Nucleus accumbens (tissue), 56 donors: Measurements from ENCODE around the gene EPG5.
"Not testable (repeated sequence)": the region's sequence is repeated elsewhere in the genome, so short reads cannot be mapped to it uniquely, and the experiment has no call there.

ENCODE experiments used
- DNase-seq, 56 donors: peaks; one replicate each; lab custom pipeline; 2025; lab: John Stamatoyannopoulos, UW

Gene EPG5

GRCh38 chr18:45876161-45876560, 91.0 kb downstream of the EPG5 start:
- DNase-seq, result no peak

GRCh38 chr18:45874491-45875184, 92.5 kb downstream of the EPG5 start:
- DNase-seq, result no peak

GRCh38 chr18:45871431-45872084, 95.6 kb downstream of the EPG5 start:
- no peak for DNase-seq

- DNase-seq, result no peak
Measured at GRCh38 chr18:45870419-45870818, 96.7 kb downstream of the EPG5 start.

GRCh38 chr18:45865466-45865865, 101.7 kb downstream of the EPG5 start:
- DNase-seq, result no peak

GRCh38 chr18:45864081-45864480, 103.0 kb downstream of the EPG5 start:
- DNase-seq, result no peak

- DNase-seq, result no peak
Measured at GRCh38 chr18:45863469-45863868, 103.7 kb downstream of the EPG5 start.

GRCh38 chr18:45861926-45862325, 105.2 kb downstream of the EPG5 start:
- DNase-seq, result no peak

GRCh38 chr18:45860971-45861370, 106.2 kb downstream of the EPG5 start:
- no peak for DNase-seq

GRCh38 chr18:45860492-45860891, 106.6 kb downstream of the EPG5 start:
- no peak for DNase-seq

GRCh38 chr18:45859334-45859733, 107.8 kb downstream of the EPG5 start:
- no peak for DNase-seq

- DNase-seq, result no peak
Measured at GRCh38 chr18:45856531-45856930, 110.6 kb downstream of the EPG5 start.

- DNase-seq, result no peak
Measured at GRCh38 chr18:45854036-45854586, 113.0 kb downstream of the EPG5 start.

- no peak for DNase-seq
Measured at GRCh38 chr18:45852631-45853030, 114.5 kb downstream of the EPG5 start.

- DNase-seq, result no peak
Measured at GRCh38 chr18:45851161-45851925, 115.8 kb downstream of the EPG5 start.

GRCh38 chr18:45850021-45850420, 117.1 kb downstream of the EPG5 start:
- no peak for DNase-seq

- no peak for DNase-seq
Measured at GRCh38 chr18:45849529-45849928, 117.6 kb downstream of the EPG5 start.

- not testable (repeated sequence) for DNase-seq
Measured at GRCh38 chr18:45848643-45849042, 118.5 kb downstream of the EPG5 start.

GRCh38 chr18:45847119-45847518, 120.0 kb downstream of the EPG5 start:
- DNase-seq, result no peak

GRCh38 chr18:45845410-45845809, 121.7 kb downstream of the EPG5 start:
- DNase-seq, result no peak

- no peak for DNase-seq
Measured at GRCh38 chr18:45844938-45845337, 122.2 kb downstream of the EPG5 start.
